GM19438 (cell line): ENCODE results near the gene ZNF544.
A peak's percentile ranks its signal among the peaks of the same experiment; 100 is the strongest.
"Not testable (repeated sequence)": the region's sequence is repeated elsewhere in the genome, so short reads cannot be mapped to it uniquely, and the experiment has no call there.

ENCODE experiments used
- ATAC-seq: cut with Tn5 transposase; IDR thresholded peaks from one replicate; pipeline ENCODE4 v1.9.1; 2021; ENCODE audit warnings: low read depth; ENCODE audit not compliant: unreplicated experiment

Gene ZNF544

DNA sequence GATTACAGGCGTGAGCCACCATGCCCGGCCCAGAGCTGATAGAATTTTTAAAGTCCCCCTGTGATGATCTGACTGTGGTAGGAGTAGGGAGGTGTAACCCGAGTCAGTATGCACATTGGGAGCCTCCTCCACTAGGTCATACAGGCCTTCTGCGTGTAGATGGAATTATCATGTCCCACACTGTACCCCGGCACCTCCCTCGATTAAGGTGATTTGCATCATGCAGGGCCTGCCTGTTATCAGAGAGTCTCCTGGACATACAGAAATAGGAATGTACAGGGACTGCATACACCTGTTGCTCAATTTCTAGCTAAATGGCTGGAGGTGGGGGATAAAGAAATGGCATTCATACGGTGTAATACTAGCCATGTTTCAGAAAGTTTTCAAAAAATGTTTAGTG, 75.5 kb downstream of the ZNF544 start:
- ATAC-seq: no peak

- no peak for ATAC-seq
These were observed 76.0 kb downstream of the ZNF544 start for GRCh38 chr19:58304748-58305064.

- peak; percentile 98 for ATAC-seq
These were observed 76.6 kb downstream of the ZNF544 start, which contains the start of gene ERVK3-1 for GRCh38 chr19:58305065-58305931. ERVK3-1 (plus strand) TSS chr19:58305377; CDS start chr19:58312169, 6,792 bp downstream.

- ATAC-seq: no peak
These were observed 77.2 kb downstream of the ZNF544 start for GRCh38 chr19:58305932-58306323.

DNA sequence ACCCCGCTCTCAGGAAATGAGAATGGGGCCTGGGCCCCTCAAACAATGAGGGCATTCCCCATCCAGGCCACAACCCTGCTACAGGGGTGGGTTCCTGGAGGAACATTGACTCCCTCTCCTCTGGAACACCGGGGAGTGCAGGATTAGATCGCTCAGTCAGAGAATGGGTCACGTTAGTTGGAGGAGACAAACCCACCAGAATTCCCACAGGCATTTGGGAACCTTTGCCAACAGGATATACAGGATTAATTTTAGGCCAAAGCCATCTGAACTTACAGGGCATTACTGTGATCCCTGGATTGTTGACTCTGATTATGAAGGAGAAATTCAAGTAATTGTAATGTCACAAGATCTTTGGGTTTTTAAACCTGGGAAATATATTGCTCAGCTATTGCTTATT, 79.0 kb downstream of the ZNF544 start:
- ATAC-seq: no peak

- ATAC-seq: not testable (repeated sequence)
These were observed 82.0 kb downstream of the ZNF544 start for GRCh38 chr19:58310685-58311084.

- ATAC-seq: no peak
These were observed 82.7 kb downstream of the ZNF544 start for GRCh38 chr19:58311345-58311865.
